GM13976 (cell line): ENCODE results near the gene RPA1.

Experiments
- DNase-seq: peaks from one replicate; pipeline ENCODE4 v3.0.0; 2012; ENCODE audit warnings: low spot score
- in situ Hi-C: fragments of 300-500 bp; cut with MboI; formaldehyde crosslinking; loops from one replicate; pipeline ENCODE4 v1.12.0; 2022; ENCODE audit warnings: low sequenced_read_pairs, mixed read lengths, inconsistent platforms; ENCODE audit not compliant: unreplicated experiment
- TF ChIP-seq, protein P1 (sequence below): IDR thresholded peaks from 2 replicates; pipeline ENCODE4 v1.5.1; 2012; ENCODE audit warnings: borderline replicate concordance, mild to moderate bottlenecking; ENCODE audit not compliant: insufficient read depth; ENCODE audit errors: extremely low read depth, missing control alignments, control extremely low read depth

RPA1 gene

GRCh38 chr17:1897105-1897656 lies 67.4 kb downstream of the RPA1 start:
- TF ChIP-seq, protein P1, sequence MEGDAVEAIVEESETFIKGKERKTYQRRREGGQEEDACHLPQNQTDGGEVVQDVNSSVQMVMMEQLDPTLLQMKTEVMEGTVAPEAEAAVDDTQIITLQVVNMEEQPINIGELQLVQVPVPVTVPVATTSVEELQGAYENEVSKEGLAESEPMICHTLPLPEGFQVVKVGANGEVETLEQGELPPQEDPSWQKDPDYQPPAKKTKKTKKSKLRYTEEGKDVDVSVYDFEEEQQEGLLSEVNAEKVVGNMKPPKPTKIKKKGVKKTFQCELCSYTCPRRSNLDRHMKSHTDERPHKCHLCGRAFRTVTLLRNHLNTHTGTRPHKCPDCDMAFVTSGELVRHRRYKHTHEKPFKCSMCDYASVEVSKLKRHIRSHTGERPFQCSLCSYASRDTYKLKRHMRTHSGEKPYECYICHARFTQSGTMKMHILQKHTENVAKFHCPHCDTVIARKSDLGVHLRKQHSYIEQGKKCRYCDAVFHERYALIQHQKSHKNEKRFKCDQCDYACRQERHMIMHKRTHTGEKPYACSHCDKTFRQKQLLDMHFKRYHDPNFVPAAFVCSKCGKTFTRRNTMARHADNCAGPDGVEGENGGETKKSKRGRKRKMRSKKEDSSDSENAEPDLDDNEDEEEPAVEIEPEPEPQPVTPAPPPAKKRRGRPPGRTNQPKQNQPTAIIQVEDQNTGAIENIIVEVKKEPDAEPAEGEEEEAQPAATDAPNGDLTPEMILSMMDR, result no peak
- in situ Hi-C loops, result loop anchor here (25.0 kb wide), 1 partner anchor 390 kb away; no protein-coding TSS in a partner anchor
- DNase-seq, result no peak

DNA sequence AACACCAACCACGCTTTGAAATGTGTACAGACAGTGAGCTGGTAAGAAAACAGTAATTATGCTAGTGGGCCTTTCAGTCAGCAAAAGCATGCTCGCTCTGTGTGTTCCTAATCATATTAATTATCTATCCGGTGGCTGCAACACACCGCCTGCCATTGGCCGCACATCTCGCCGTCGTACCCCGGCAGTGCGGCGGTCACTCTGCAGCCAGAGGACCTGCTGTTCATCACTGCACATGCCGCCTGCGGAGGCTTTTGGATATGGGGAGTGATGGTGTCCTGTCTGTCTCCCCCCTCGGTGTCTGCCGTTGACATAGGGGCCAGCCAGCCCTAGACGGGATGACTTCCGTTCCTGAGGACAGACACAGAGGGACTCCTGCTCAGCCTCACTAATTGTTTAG lies 68.5 kb downstream of the RPA1 start:
- in situ Hi-C loops, result loop anchor here (25.0 kb wide), 1 partner anchor 389 kb away; no protein-coding TSS in a partner anchor
- DNase-seq, result no peak
- TF ChIP-seq, protein P1, result no peak

- in situ Hi-C loops, result loop anchor here (25.0 kb wide), 1 partner anchor 388 kb away; no protein-coding TSS in a partner anchor
- TF ChIP-seq, protein P1, result no peak
- no peak for DNase-seq
Measured at GRCh38 chr17:1898872-1899271, 69.1 kb downstream of the RPA1 start.

DNA sequence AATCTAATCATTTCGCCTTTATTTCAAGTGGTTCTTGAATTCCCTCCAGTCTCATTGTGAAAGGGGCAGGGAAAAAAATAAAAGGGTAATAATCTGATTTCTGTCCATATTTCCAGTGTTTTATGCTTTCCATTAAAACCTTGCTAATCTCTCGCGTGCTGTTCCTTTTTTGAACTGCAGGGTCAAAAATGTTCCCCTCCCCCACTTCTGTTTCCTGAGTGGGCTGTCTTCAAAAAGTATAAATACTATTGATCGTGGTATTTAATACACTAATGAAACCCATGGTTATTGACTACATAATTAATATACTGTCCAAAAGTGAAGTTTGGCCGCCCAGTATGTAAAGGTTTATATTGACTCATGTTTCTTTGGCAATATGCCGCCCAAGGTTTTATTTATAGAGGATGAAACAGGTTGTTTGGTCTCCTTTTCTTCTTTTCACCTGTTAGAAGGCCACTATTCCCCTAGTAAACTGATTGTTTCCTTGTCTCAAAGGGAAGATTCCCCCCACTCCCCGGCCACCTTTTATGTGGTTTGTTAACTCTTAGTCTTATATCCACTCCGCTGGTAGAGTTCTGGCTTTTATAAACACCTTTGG lies 69.7 kb downstream of the RPA1 start:
- no peak for DNase-seq
- in situ Hi-C loops, result loop anchor here (25.0 kb wide), 1 partner anchor 388 kb away; no protein-coding TSS in a partner anchor
- TF ChIP-seq, protein P1, result no peak

GRCh38 chr17:1904273-1905182 lies 74.7 kb downstream of the RPA1 start:
- in situ Hi-C loops, result loop anchor here (10.0 kb wide), 1 partner anchor 130 kb away; the partner anchor contains the start of gene DPH1
- peak; percentile 46 for DNase-seq
- TF ChIP-seq, protein P1, result no peak

- TF ChIP-seq, protein P1, result no peak
- in situ Hi-C loops, result loop anchor here (10.0 kb wide), 1 partner anchor 129 kb away; the partner anchor contains the start of gene DPH1
- DNase-seq, result no peak
Measured at GRCh38 chr17:1905190-1905913, 75.5 kb downstream of the RPA1 start.
